GM10266 (cell line): ENCODE data around the gene GMDS.

Experiments
- DNase-seq: peaks from one replicate; pipeline ENCODE4 v3.0.0; 2012; ENCODE audit errors: extremely low spot score
- TF ChIP-seq, protein P1 (sequence below): IDR thresholded peaks from 2 replicates; pipeline ENCODE4 v1.5.1; 2012; ENCODE audit warnings: mild to moderate bottlenecking, low read depth; ENCODE audit not compliant: control insufficient read depth, insufficient read depth; ENCODE audit errors: missing control alignments

GMDS gene

DNA sequence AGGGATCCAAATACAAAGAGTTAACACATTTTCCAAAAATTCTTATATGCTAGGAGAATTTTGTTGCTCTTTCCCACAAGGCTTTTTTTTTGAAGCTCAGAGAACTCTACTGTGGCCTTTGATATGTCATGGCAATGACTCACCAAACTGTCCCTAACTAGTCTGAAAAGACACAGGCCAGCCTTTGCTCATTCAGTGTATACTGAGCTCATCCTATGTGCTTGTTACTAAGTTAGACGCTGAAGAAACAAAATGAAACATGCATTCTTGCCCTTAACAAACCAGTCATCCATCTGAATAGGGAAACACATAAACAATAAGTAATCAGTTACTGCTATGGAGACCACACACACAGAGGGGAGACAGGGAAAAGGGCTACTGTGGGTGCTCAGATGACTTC, 343.8 kb downstream of the GMDS start:
- TF ChIP-seq, protein P1, sequence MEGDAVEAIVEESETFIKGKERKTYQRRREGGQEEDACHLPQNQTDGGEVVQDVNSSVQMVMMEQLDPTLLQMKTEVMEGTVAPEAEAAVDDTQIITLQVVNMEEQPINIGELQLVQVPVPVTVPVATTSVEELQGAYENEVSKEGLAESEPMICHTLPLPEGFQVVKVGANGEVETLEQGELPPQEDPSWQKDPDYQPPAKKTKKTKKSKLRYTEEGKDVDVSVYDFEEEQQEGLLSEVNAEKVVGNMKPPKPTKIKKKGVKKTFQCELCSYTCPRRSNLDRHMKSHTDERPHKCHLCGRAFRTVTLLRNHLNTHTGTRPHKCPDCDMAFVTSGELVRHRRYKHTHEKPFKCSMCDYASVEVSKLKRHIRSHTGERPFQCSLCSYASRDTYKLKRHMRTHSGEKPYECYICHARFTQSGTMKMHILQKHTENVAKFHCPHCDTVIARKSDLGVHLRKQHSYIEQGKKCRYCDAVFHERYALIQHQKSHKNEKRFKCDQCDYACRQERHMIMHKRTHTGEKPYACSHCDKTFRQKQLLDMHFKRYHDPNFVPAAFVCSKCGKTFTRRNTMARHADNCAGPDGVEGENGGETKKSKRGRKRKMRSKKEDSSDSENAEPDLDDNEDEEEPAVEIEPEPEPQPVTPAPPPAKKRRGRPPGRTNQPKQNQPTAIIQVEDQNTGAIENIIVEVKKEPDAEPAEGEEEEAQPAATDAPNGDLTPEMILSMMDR = no peak
- DNase-seq = no peak

DNA sequence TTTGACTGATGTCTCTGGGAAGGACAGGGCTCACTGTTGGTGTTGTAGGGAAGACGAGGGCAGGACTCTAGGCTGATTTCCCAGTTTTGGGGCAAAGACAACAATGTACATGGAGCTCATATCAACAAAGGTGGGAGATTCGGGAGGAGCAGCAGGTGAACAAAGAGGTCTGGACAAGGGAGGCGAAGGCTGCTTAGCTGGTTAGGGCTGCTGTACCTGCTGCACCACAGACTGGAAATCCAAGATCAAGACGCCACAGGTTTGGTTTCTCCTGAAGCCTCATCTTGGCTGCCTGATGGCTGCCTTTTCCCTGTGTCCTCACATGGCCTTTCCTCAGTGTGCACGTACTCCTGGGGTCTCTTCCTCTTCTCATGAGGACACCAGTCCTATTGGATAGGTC, 348.5 kb downstream of the GMDS start:
- TF ChIP-seq, protein P1 = no peak
- DNase-seq = no peak

DNA sequence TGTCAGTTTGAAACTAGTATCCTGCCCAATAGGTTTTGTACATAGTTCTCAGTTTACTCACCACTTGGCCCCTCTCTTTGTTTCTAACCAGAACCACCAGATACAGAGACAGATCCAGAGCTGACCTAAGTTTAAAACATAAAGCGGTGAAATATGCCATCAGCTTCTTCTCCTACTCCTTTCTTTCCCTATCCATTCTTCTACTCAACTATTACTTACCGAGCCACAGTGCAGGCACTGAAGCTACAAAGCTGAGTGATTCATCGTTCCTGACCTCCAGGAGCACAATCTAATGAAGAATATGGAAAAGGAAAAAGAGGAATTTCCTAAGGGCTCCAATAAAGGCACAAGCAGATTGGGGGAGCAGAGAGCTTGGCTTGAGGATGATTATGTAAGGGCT, 349.7 kb downstream of the GMDS start:
- TF ChIP-seq, protein P1 = no peak
- no peak for DNase-seq

DNA sequence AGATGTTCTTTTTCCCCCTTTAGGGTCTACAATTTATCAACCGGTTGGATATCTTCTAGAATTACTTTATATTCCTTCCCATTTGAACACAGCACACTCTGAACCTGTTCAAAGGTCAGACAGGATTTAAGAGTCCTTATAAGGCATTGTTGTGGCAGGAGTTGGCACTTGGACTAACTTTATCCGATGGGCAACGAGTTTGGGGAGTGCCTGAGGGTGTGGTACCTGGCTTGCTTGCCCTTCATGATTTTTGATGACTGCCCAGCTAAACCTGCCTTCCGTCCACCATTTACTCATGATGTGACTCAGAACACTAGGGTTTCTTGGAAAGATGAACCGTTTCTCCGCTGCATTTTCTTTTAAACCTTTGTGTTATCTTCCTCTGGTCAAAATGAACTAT, 350.5 kb downstream of the GMDS start:
- no peak for DNase-seq
- TF ChIP-seq, protein P1 = no peak

DNA sequence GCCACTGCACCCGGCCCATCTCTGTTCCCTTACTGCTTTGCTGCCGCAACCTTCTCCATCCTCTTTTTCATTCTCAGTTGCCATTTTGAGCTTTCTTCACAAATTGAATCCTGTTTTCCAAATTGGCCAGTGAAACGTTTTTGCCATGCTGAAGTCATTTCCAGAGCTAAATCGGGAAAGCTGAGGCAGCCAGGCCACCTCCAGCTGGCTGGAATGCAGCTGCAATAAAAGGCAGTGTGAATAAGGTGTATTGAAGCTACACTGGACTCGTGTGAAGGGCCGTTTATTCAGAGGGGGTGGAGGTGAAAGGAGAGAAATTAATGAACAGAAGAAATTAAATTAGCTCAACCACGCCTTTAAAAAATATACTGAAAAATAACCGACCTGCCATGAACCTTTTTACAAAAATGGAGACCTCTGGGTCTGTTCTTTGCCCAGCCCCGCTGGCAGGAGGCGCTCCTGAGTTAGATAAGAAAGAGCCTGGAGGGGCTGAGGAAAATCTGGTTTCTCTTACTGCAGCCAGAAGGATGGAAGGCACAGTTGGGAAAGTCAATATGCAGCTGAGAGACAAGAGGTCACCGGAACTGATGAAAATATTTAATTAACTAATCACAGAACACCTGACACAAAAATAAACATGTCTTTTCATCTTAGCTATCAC, 351.8 kb downstream of the GMDS start:
- TF ChIP-seq, protein P1 = no peak
- DNase-seq = no peak

DNA sequence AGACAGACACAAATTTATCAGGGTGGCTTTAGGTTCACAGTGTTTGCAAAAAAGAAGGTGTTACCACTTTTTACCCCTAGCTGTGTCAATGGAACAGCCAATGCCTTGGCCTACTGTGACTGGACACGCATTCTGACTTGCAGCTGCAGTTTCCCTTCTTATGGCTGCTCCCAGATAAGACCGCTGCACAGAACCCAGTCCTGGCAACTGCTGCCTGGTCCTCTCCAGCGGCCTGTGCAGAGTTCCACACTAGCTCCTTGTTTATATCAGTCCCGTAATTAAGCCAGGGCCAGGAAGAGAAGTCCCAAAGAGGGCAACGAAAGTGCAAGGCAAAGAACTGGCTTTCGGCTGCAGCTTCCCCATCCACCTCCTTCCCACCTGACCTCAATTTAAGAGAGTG, 352.7 kb downstream of the GMDS start:
- DNase-seq = no peak
- TF ChIP-seq, protein P1 = no peak

DNA sequence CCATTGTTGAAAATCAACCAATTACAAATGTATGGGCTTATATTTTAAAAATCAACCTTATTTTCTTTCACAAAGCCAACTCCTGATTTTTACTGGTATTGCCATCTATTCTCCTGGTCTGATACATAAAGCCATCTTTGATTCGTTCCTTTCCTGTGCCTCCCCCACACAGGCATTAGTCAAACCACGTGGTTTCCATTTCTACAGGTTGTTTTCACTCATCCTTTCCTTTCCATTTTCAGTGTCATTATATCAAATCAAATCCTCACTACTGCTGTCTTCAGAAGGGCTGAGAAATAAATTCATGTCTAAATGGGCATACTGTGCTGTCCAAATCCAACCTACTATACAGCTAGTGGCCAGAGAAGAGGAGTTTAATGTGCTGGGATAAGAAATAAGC, 354.4 kb downstream of the GMDS start:
- TF ChIP-seq, protein P1 = no peak

More for the DNA sequence above, 354.4 kb downstream of the GMDS start:
- no peak for DNase-seq
